Left cardiac atrium (tissue), 4 donors: ENCODE data around the gene LRFN2. TPM values are rescaled to one million over a fixed set of nuclear protein-coding genes. Genes with fewer than 3 reads are reported as not detected.

ENCODE experiments used
- ATAC-seq, 2 donors: fragments of 200-7000 bp; cut with Tn5 transposase; one replicate each; pipeline ENCODE4 v1.9.1; 2020; ENCODE audit warnings: mild to moderate bottlenecking in 2 of 2, moderate library complexity in 2 of 2
- DNase-seq: peaks from one replicate; pipeline ENCODE4 v3.0.0-alpha.2; 2020
- intact Hi-C, 2 donors: fragments of 100-400 bp; cut with DNase I; formaldehyde crosslinking; loops; one replicate each; pipeline versions ENCODE4 v1.14.1 to v1.15.1; 2022 to 2023
- total RNA-seq, 2 donors: library from RNA; stranded (reverse); fragmentation: NEBNext Ultra II Directional; extraction: Animal tissue kit (Norgen Biotek cat#: 25700); gene quantifications; one replicate each; pipeline ENCODE4 v1.2.1, GENCODE V29; 2021
- donor health status: DM: no; HTN: yes; CAD: no.
- donor health status: DM: no; HTN: yes; CAD: no; lungs with severe emphysema.
- donor health status: DM: yes; HTN: yes; CAD: no.
- donor health status: Dilated cardiomyopathy.

The LRFN2 gene
- total RNA-seq, 2 donors from 2014 or later = not detected

DNA sequence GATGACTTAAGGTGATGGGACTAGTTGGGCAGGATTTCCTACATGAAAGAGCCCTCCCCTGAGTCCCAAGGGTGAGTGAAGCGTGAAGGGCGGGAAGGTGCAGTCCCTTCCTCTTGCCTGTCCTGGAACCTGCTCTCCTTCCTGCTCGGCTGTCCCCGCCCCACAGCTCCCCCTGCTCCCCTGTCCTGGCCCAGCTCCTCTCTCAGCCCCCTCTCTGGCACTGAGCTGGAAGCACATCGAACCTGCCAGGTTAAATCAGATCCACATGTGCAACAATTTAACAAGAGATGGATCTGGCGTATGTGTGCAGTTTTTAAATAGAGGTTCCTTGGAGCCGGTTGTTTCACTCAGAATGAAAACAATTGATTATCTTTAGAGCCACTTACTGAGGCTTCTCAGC lies 95.0 kb downstream of the LRFN2 start:
- no peak for ATAC-seq
- no peak for DNase-seq
- intact Hi-C loops = no loop called here

DNA sequence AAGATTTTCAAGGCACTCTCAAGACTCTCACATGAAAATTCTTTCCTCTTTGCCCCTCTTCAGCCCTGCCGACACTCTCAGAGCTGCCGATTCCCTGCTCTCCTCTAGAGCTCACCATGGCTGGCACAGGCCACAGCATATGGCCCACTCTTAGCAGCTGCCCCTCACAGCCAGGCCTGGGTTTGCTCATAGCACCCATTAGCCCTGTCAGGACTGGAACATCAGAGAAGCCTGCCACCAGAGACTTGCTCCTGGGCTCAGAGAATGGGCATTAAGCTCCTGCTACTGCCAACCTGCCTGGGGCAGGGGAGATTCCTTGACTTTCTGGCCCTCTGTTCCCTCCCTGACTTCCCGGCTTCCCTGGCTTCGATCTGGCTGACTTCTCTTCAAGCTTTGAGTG lies 96.7 kb downstream of the LRFN2 start:
- intact Hi-C loops = no loop called here
- ATAC-seq (no peak), DNase-seq (no peak)

DNA sequence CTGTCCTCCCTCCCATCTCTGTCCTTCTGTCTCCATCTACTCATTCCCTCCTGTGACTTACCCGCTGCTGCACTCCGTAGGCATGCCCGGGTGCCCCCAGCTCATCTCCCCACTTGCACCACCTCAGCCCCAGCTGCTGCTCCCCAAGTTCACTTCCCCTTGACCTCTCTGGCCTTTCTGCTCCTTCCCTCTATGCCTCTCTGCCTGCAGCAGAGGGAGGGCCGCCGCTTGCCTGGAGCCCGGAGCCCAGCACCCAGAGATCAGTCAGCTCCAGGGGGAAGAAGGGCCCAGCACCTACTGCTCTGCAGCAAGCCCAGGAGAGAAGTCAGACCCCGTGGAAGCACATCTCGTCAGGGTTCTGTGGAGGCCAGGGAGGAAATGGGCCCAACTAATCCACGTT lies 97.4 kb downstream of the LRFN2 start:
- intact Hi-C loops = no loop called here
- DNase-seq (no peak), ATAC-seq (no peak)

DNA sequence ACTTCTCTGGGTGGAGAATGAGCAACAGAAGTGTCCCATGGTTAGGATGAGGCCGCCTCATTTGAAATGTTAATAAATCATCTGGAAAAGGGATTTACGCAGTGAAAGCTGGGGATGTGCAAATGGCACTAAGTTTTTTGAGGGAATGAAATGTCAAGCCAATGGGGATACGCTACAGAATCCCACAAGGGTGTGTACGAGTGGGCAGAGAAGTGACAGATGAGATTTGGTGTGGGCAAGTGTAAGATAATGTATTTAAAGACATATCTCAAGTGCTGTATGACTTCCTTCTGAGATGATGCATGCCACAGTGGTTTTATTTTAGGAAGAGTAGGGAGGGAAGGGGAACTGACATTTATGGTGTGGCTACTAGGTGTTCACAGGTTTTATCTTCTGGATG lies 100.6 kb downstream of the LRFN2 start:
- ATAC-seq (no peak), DNase-seq (no peak)
- intact Hi-C loops = no loop called here

DNA sequence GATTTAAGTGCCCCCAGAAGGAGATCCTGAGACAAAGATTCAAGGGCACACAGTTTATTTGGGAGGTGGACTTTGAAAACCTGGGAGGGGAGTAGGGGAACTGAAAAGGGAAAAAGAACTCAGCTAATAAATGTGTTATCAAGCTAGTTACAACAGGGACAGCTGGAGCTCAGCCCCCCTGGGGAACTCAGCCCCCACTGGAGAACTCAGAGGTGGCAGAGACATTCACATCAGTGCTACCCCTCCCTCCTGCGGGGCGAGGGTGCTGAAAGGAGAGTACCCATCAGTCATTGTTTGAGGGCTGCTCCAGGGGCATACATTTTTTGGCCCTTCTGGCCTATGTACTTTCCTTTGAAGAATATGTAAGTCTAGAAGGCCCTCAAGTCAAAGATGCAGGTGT lies 101.4 kb downstream of the LRFN2 start:
- no peak for DNase-seq
- no peak for ATAC-seq
- intact Hi-C loops = no loop called here

DNA sequence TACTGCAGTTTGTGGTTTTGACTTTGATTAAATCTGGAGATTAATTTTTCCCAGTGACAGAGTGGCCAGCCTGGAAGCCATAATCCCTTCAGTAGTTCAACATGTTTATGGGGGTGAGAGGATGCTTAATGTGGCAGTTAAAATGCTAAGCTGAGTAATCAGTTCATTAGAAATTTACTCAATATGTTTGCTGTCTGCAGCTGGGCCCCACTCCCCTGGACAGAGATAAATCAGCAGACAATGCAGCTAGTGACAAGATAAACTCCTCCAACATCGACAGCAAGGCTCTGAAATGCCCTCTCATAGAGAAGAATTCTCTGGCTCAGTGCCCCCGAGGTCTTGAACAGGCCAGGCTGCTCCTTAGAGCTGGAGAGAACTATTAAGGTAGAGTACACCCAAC lies 101.9 kb downstream of the LRFN2 start:
- intact Hi-C loops = no loop called here
- no peak for ATAC-seq
- DNase-seq = no peak

DNA sequence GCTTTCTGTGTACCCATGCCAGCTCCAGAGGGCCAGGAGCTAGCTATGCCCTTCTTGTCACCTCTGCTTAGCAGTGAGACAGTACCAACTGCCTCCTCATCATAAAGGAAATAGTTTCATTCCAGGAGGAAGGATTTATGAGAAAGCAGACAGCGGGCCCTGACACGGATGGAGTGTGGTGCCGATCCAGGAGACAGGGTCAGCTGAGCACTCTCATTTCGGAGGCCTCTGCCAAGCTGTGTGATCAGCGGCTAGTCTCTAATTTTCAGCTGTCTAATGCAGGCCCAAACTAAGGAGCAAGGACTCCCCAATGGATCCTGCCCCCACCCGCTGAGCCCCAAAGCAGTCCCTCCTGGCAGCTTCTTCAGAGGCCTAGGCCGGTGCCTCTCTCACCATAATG lies 103.1 kb downstream of the LRFN2 start:
- ATAC-seq (no peak), DNase-seq (no peak)
- intact Hi-C loops = no loop called here

DNA sequence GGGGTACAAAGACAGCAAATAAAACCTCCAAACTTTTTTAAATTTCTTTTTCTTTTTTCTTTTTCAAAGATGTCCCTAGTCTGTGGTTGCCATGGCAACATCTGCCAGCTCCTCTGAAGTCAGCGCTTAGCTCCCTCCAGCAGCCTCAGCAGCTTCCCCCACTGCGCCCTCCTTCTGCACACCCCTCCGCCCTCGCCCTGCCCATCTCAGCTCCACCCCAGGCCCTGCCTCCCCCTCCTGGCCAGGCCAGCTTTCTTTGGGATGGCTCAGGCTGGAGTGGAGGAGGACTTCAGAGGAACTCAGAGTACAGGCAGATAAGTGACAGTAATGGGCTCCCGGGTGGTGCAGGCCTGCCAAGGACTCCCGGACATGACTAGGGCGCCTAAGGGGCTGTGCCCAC lies 104.6 kb downstream of the LRFN2 start:
- DNase-seq (no peak), ATAC-seq (peak in 1 of 2 donors; percentile 29)

DNA sequence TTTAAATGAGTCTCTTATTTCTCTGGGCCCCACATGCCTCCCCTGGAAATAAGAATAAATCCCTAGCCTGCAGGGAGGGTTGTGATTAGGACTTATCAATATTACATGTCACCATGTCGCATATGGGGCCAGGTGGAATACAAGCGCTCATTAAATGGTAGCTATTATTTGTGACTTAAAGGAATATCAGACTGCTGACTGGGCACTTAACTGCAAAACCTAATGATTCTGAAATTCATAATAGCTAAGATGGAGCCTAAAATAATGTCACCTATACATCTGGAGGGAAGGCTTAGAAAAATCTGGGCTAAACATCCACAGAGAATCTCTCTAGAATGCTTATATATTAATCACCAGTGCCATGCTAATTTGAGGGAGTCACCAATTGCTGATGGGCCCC lies 106.5 kb downstream of the LRFN2 start:
- intact Hi-C loops = no loop called here
- ATAC-seq = no peak
- no peak for DNase-seq

More for the DNA sequence above, 104.6 kb downstream of the LRFN2 start:
- intact Hi-C loops = no loop called here

DNA sequence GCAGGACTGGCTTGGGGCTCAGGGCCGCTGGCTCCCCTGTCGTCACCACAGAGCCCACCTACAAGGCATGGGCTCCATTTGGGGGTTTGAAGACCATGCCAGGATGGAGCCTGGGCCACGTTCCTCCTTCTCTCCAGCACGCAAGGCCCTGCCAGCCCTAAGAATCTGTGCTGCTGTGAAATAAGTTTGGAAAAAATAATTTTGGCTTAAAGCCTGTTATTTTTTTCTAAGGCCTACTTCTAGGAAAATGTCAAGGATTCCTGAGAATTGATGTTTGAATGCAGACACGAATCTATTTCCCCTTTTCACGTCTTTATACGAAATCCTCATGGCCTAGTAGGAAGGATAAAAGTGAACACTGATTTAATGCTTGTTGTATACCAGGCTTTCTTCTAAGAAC lies 107.5 kb downstream of the LRFN2 start:
- DNase-seq (no peak), ATAC-seq (no peak)

DNA sequence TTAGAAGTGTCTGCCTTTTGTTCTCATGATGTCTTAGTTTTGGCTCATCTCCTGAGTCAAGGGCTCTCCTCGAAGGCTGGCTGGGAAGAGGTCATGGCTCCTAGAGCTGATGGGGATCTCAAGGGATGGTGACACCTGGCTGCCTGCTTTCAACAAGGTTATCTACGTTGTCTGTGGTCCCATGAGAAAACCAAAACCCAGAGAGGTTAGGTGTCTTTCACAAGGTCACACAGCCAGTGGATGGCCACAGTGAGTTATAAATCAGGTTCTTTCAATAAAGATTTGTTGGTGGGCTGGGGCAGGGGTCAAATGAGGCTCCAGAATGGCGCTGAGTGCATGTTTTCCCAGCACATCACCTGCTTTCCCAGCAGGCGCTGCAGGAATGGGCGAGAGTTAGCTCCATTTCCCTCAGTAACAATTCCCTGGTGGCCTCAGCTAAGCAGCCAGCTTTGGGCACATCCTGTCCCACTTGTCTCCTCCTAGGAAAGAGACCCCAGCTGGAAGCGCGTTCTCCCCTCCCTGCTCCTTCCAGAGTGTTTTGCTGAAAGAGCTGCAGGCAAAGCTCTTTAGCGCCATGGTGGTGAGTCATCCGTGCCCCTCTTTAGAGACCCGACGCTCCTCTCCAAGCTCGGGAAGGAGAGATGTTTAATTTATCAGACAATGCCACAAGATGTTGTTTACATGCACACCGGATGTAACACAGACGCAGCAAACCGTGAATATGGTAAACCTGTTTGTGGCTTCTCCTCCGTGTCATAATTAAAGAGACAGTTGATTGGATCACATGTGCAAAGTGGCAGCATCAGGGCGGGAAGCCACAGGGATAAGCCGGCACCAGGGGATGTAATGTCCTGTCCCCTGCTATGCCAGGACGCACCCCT lies 109.7 kb downstream of the LRFN2 start:
- ATAC-seq (no peak), DNase-seq (no peak)
- intact Hi-C loops = no loop called here

More for the DNA sequence above, 107.5 kb downstream of the LRFN2 start:
- intact Hi-C loops = no loop called here

DNA sequence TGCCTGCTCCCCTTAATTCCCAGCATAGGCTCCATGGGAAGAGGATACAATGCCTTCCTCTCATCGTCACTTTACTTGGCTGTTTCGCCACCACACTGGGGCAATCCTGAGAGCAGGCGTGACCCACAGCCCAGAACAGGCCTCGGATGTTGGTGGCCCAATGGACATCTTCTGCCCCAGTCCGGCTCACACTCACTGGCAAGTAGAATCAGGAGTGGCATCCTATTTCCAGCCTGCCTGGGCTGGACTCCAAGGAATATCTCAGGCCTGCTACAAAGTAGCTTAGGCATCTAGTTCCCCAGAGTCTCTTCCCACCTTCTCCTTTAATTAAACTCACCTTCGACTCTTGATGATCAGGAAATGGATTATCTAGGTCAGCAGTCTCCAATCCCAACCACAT lies 110.5 kb downstream of the LRFN2 start:
- ATAC-seq (no peak), DNase-seq (no peak)
- intact Hi-C loops = no loop called here

DNA sequence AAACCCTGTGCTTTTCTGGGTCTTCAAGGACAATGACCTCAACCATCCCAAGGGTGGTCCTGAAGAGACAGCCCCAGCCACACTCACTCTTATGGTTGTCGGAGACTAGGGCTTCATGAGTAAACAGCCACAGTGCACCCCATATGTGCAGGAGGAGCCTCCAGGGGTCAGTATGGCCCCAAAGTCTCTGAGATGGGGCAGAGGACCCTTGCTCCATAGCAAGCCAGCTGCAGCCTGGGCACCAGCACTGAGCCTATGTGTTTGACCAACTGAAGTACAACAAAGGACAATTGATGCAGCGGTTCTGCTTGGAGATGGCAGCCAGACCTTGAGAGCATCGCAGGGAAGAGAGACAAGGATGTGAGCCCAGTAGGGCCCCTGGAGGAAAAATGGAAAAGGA lies 112.2 kb downstream of the LRFN2 start:
- intact Hi-C loops = no loop called here
- no peak for DNase-seq
- no peak for ATAC-seq

DNA sequence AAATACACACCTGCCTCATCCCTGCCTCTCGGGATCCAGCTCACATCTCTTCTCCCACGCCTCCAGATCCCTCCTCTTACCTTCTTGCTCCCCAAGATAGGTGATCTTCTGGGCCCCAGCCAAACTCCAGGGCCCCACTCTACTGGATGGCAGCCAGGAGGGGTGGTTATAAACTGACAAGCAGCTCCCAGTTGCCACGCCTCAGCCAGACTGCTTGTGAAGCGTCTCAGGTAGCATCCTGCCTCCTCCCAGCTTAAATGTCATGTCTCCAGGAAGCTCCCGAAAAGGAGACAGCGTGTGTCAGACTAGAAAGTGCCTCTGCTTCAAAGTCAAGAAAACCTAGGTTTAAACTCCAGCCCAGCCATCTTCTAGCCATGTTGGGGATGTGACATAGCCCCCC lies 114.1 kb downstream of the LRFN2 start:
- intact Hi-C loops = no loop called here
- no peak for ATAC-seq
- DNase-seq = no peak

DNA sequence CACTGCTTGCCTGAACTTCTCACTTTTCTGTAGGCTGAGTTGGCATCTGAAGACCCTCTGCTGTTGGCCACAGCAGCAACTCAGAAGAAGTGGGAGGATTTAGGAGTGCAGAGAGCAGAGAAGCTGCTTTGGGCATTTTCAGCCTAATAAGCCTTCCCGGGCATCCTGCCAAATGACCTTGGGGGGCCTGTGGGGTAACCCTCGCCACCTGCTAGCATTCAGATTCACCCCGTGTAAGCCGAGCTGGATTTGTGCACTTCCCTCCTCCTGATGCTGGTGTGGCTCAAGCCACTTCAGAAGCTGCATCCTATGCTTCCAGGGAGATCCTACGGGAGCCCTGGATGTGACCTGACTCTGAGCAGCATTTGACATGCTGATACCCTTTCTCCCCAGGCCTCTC lies 114.8 kb downstream of the LRFN2 start:
- ATAC-seq = no peak
- intact Hi-C loops = no loop called here

DNA sequence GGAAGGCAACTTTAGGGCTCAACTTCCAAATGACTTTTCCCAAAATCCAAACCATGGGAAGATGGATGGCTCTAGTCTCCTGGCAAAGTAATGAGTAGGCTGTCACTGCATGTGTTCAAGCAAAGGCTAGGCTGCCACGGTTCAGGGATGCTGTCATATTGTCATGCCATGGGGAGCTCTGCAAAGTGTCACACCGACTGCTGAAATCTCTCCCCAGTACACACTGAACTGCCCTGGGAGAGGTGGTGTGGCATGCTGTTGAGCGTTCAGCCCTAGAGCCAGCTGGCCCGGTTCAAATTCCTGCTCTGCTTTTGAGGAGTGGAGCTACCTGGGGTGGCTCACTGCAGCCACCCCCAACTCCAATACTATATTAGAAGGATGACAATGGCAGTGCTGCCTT lies 115.9 kb downstream of the LRFN2 start:
- ATAC-seq = no peak
- no peak for DNase-seq
- intact Hi-C loops = no loop called here

More for the DNA sequence above, 114.8 kb downstream of the LRFN2 start:
- no peak for DNase-seq

DNA sequence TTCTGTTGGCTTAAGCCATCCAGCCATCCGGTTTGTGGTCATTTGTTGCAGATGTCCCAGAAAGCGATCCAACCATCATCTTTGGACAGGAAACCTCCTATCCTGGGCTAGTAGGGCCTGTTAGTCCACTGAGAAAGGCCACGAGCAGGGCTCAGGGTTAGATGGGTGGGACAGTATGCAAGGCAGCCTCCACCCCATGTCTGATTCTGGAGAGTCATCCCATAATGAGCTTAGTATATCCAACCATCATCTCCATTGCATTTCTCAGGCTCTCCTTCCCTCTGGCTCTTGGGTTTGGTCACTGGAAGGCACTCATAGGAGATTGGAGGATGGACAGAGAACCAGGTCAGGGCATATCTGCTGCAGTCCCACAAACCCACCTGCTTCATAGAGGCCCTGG lies 117.8 kb downstream of the LRFN2 start:
- no peak for DNase-seq
- no peak for ATAC-seq

DNA sequence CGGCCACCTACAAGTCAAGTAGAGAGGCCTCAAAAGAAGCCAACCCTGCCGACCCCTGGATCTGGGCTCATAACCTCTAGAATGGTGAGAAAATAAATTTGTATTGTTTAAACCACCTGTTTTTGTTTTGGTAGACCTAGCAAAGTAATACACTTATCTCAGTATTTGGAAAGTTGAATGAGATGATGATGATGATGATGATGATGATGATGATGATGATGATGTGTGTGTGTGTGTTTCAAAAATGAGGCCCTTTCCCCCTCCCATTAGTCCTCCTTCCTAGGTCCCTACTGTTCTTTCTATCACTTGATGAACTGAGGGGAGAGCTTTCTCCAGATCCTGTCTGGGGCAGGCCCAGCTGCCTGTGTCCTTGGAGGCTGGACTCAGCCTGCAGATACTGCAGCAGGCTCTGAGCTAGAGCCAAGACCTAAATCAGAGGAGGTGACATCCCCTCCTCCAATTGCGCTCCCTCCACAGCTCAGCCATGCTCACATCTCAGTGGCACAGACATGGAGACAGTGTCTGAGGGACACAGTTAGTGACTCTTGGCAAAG lies 120.1 kb downstream of the LRFN2 start:
- intact Hi-C loops = no loop called here
- no peak for ATAC-seq

More for the DNA sequence above, 117.8 kb downstream of the LRFN2 start:
- intact Hi-C loops = no loop called here

DNA sequence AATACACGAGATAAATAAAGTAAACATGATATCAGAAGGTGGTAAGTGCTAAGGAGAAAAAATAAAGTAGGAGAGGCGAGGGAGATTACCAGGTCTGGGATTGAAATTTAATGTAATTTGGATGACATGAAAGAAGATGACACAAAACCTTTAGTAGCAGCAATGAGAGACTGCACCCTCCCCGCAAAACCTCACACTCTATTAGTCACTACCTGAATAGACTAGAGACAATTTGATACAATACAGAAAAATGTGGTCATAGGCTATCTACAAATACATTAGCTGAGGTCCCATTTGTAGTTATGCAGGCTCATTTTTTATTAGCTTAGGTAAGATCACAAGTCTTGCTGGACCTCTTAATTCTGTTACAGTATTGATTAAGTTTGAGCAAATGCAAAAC lies 125.5 kb downstream of the LRFN2 start:
- no peak for ATAC-seq
- DNase-seq = no peak
- intact Hi-C loops = no loop called here

More for the DNA sequence above, 120.1 kb downstream of the LRFN2 start:
- no peak for DNase-seq

DNA sequence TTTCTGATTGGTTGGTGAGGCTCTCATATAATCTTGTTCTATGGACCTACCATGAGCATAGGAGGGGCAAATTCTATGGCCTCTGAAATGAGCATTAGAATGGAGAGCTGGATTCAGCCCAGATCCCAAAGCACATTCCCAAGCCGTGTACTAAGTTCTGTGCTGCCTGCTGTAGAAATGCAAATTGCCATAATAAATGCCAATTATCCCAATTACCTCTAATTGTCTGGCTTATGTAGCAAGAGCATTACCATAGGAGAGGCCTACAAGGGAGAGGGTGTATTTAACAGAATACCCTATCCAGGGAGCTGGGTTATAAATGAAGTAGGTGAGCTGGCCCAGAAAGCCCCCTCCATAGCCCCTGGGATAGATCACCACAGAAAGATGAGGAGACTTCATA lies 126.8 kb downstream of the LRFN2 start:
- intact Hi-C loops = no loop called here

DNA sequence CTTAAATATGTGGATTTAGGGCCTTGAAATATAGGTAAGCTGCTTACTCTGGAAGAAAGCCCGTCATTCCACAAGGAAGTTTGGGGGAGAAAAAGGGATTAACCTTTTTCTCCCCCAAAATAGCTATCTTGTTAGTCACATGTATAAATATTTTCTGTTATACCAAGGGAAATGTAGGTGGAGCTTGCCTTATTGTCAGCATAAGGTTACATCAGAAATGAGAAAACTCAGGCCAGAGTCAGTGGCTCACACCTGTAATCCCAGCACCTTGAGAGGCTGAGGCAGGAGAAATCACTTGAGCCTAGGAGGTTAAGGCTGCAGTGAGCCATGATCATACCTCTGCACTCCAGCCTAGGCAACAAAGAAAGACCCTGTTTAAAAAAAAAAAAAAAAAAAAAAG lies 129.9 kb downstream of the LRFN2 start:
- intact Hi-C loops = no loop called here
- DNase-seq (no peak), ATAC-seq (no peak)

More for the DNA sequence above, 126.8 kb downstream of the LRFN2 start:
- no peak for ATAC-seq
- no peak for DNase-seq
